NCI-H1417 treated with DMSO at 0.1 percent for 48 hours (cell line): ENCODE results near the gene CLCN6.

Source experiments
- DNase-seq: peaks from one replicate; lab custom pipeline; 2025; lab: John Stamatoyannopoulos, UW

CLCN6 gene, protein sequence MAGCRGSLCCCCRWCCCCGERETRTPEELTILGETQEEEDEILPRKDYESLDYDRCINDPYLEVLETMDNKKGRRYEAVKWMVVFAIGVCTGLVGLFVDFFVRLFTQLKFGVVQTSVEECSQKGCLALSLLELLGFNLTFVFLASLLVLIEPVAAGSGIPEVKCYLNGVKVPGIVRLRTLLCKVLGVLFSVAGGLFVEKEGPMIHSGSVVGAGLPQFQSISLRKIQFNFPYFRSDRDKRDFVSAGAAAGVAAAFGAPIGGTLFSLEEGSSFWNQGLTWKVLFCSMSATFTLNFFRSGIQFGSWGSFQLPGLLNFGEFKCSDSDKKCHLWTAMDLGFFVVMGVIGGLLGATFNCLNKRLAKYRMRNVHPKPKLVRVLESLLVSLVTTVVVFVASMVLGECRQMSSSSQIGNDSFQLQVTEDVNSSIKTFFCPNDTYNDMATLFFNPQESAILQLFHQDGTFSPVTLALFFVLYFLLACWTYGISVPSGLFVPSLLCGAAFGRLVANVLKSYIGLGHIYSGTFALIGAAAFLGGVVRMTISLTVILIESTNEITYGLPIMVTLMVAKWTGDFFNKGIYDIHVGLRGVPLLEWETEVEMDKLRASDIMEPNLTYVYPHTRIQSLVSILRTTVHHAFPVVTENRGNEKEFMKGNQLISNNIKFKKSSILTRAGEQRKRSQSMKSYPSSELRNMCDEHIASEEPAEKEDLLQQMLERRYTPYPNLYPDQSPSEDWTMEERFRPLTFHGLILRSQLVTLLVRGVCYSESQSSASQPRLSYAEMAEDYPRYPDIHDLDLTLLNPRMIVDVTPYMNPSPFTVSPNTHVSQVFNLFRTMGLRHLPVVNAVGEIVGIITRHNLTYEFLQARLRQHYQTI

GRCh38 chr1:11805422-11806306, at the start of gene CLCN6, which contains the start of gene MTHFR:
CLCN6 (plus strand) TSS chr1:11806191; CDS start chr1:11806263, 72 bp downstream.
MTHFR (minus strand) TSS chr1:11805964; CDS start chr1:11803116, 2,848 bp downstream.
- peak; percentile 88 for DNase-seq

- DNase-seq, result no peak
Measured at GRCh38 chr1:11757047-11757446, 48.9 kb upstream of the CLCN6 start.

- DNase-seq, result no peak
Measured at GRCh38 chr1:11759791-11760190, 46.2 kb upstream of the CLCN6 start.

DNA sequence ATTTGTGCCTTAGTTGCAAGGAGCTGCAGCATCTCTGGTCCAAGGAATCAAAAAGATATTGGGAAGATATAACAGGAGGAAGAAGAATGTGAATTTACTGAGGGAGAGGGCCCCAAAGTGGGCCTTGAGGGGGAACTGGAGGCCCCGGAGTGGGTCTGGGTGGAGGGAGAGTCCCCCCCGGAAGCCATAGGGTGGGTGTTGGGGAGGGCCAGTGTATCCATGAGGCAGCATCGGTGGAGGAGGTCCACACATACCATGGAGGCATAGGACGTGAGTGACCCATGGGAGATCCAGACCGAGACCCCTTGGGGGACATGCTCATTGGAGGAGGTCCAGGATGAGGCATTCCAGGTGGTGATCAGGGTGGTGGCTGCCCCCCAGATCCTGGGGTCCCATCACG, 44.7 kb upstream of the CLCN6 start:
- no peak for DNase-seq

GRCh38 chr1:11761988-11762406, 44.0 kb upstream of the CLCN6 start, which contains the start of gene C1orf167:
C1orf167 (plus strand) TSS chr1:11762193; CDS start chr1:11764401, 2,208 bp downstream.
- DNase-seq, result no peak

DNA sequence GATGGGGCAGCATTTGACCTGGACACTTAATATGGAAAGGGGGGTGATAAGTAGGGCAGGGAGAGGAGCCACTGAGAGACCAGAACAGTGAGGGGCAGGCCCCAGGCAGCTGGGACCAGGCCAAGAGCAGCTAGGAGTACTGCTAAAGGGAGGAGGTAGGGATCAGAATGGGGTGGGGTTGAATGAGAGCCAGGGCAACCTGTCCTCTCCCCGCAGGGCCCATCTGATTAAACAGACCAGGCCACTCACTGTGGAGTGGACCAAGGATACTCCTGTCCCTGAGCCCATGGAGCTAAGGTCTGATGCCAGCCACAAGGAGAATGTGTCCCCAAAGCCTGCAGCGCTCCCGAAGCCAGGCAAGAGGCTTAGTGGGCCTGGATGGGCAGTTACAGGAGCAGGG, 41.9 kb upstream of the CLCN6 start:
- DNase-seq, result no peak

- DNase-seq, result no peak
Measured at GRCh38 chr1:11764519-11764918, 41.5 kb upstream of the CLCN6 start.

GRCh38 chr1:11765661-11766428, 40.1 kb upstream of the CLCN6 start:
- no peak for DNase-seq

GRCh38 chr1:11766429-11766776, 39.6 kb upstream of the CLCN6 start:
- DNase-seq, result no peak

DNA sequence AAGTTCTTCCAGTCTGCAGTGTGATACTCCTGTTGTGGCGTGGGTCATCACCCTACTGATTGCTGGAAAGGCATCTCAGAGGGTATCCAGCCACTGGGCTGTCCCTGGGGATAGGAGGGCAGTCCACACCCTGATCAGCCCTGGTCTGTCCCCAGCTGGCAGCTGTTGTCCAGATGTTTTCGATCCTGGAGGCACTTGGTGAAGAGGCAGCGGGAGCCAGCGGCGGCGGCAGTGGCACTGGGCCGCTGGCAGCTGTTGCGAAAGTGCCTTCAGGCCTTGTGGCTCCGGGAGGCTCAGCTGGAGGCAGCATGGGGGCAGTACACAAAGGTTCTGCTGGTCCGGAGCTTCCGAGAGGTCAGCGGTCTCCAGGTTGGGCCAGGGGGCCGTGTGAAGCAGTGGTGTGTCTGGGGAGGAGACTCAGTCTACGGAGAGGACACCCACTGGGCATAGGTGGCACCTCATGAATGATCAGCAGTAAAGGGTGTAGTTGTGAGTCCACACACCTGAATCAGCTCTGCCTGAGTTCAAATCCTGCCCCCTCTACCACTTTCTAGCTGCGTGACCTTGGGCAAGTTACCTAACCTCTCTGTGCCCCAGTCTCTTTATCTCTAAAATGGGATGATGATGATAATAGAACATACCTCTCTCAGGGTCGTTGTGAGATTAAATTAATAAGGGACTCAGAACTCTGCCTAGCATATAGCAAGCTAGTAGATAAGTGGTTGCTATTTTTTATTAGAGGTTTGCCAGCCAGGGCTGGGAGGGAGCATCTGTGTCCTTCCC, 37.9 kb upstream of the CLCN6 start:
- DNase-seq, result no peak

DNA sequence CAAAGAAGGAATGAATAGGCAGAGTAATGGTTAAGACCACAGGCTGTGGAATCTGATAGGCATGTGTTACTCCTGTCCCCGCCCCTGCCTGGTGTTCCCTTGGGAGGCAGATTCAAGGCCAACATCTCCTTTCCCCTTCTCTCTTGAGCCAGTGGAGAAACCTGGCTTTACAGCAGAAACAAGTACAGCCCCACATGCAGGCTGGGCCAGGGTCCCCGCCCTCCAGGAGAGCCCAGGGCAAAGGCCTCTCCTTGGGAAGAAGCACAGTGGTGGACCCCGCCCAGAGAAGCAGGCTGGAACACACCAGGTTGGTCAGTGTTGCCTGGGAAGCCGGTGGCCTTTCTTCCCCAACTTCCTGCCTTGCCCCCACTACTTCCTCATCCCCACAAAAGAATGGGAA, 37.2 kb upstream of the CLCN6 start:
- DNase-seq, result no peak

GRCh38 chr1:11769274-11769673, 36.7 kb upstream of the CLCN6 start:
- no peak for DNase-seq

GRCh38 chr1:11770011-11770410, 36.0 kb upstream of the CLCN6 start:
- no peak for DNase-seq

DNA sequence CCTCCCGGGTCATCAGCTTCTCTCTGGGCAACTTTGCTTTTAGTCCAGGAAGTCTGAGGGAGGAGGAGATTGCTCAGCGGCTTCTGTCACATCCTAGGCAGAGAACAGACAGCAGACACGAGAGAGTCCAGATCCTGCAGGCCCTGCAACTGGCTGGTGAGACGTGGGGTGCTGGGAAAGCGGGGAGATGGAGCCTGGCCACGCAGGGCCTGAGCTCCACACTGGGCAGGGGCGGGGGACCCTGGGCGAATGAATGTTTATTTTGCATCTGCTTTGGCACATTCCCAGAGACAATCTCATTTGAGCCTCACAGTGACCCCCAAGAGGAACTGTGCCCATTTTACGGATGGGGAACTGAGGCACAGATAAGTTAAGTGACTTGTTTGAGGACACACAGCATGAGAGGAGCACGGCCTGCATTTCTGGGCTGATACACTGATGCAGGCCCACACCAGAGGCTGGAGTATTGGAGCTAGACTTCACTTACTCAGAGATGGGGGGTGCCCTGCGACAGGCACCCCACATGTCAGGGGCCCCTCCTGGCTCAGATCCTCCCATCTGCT, 34.4 kb upstream of the CLCN6 start:
- DNase-seq, result no peak

- DNase-seq, result no peak
Measured at GRCh38 chr1:11772458-11772857, 33.5 kb upstream of the CLCN6 start.

DNA sequence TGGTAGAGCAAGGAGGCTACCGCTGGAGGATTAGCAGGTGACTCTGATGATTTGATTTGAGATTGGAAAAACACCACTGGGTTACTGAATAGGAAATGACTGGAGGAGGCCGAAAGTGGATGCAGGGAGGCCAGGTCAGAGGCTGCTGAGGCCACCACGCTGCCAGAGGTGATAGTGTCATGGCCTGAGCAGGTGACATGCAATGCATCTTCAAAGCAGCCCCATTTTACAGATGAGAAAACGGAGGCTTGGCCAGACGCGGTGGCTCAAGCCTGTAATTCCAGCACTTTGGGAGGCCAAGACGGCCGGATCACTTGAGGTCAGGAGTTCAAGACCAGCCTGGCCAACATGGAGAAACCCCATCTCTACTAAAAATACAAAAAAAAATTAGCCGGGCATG, 31.2 kb upstream of the CLCN6 start:
- no peak for DNase-seq

- no peak for DNase-seq
Measured at GRCh38 chr1:11777658-11778322, 28.2 kb upstream of the CLCN6 start.

- DNase-seq, result no peak
Measured at GRCh38 chr1:11778336-11778735, 27.7 kb upstream of the CLCN6 start.

DNA sequence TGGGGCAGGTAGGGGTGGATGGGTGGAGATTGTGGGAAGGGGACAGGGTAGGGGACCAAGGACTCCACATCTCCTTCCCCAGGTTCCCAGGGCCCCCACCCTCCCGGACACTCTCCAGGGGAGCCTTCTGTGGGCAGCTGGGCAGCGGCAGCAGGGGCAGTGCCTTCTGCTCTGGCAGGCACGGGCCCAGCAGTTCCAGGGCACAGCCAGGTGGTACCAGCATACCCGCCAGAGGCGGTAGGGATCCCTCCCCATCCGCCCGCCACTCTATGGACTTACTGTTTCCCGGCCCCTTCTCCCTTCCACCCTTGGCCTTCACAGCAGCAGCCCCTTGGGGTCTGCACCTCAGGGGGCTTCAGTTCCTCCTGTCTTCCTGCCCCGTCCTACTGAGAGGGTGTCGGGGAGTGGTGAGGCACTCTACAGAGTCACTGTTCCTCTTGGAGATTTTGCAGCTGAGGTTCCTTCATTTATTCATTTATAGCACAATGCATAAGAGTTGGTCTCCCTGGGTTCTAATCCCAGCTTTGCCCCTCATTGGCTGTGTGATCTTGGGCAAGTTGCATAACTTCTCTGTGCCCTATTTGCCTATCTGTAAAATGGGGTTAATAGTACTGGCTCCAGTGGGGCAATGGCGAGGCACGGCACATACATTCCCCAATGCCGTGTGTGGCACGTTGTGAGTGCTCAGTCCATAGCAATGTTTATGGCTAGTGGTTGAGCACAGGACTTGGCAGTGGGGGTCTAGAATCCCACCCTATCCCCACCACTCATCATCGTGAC, 27.0 kb upstream of the CLCN6 start:
- no peak for DNase-seq
